NB4 (cell line): ENCODE results near the gene NAXD.

Source experiments
- DNase-seq: peaks from one replicate; pipeline ENCODE4 v3.0.0; 2010; ENCODE audit warnings: low read depth
- H3K4me3 ChIP-seq: one replicate; pipeline ENCODE4 v1.5.1; 2011; ENCODE audit warnings: mild to moderate bottlenecking, low read depth, low read length, moderate library complexity
- CTCF ChIP-seq: IDR thresholded peaks from one replicate; pipeline ENCODE4 v1.5.1; 2012; ENCODE audit warnings: low read depth, low read length
- MYC ChIP-seq: IDR thresholded peaks from 2 replicates; pipeline ENCODE4 v1.6.1; 2011; ENCODE audit warnings: low read depth, low read length
- POLR2A ChIP-seq: IDR thresholded peaks from 2 replicates; pipeline ENCODE4 v1.6.1; 2011; ENCODE audit warnings: mild to moderate bottlenecking; ENCODE audit not compliant: insufficient read length; ENCODE audit errors: extremely low read depth
- TF ChIP-seq, protein P1 (sequence below): IDR thresholded peaks from 2 replicates; pipeline ENCODE4 v1.6.1; 2011; ENCODE audit warnings: low read depth, low read length

Gene NAXD

GRCh38 chr13:110646442-110647364 is 31.4 kb downstream of the NAXD start:
- TF ChIP-seq POLR2A = no peak
- TF ChIP-seq, protein P1, sequence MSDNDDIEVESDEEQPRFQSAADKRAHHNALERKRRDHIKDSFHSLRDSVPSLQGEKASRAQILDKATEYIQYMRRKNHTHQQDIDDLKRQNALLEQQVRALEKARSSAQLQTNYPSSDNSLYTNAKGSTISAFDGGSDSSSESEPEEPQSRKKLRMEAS = no peak
- TF ChIP-seq CTCF = no peak
- no peak for TF ChIP-seq MYC
- DNase-seq = no peak
- no peak overlapping the region for H3K4me3 ChIP-seq

DNA sequence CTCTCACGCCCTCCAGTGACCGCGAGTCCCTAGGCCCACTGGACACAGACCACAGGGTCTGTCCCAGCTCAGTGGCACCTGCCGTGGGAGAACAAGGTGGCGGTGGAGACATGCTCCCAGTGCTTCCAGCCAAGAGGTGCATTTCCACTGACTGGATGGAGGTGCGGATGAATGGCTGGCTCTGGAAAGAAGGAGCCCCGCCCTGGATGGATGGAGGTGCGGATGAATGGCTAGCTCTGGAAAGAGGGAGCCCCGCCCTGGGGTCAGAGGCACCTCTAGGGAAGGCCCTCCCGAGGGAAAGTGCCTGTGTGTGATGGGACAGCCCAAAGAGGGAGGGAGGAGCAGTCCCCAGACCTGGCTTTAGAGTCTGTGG is 32.0 kb downstream of the NAXD start:
- no peak for TF ChIP-seq CTCF
- TF ChIP-seq POLR2A = no peak
- no peak for DNase-seq
- no peak overlapping the region for H3K4me3 ChIP-seq

GRCh38 chr13:110648146-110648819 is 32.9 kb downstream of the NAXD start:
- TF ChIP-seq MYC (no peak), POLR2A (no peak)
- no peak overlapping the region for H3K4me3 ChIP-seq
- no peak for DNase-seq

- TF ChIP-seq MYC = no peak
- TF ChIP-seq CTCF = no peak
- TF ChIP-seq, protein P1 = no peak
- TF ChIP-seq POLR2A = no peak
- DNase-seq = no peak
- no peak overlapping the region for H3K4me3 ChIP-seq
These were observed 33.6 kb downstream of the NAXD start for GRCh38 chr13:110648848-110649421.

DNA sequence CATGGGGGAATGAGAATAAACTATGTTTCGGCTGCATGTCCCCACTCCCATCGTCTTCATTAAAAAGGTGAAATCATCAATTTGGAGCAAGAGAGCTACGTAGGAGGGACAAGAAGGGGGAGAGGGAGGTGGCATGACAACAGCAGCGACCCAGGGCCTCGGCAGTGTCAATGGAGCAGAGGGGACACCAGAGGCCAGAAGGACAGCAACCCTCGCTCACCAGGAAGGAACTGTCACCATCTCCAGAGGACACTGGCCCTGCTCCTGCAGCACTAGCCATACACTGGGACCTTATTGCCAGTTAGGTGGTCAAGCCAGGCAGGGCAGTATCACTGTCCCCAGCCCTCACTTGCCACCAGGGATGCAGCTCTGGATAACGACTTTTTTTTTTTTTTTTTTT is 34.2 kb downstream of the NAXD start:
- TF ChIP-seq, protein P1 = no peak
- TF ChIP-seq CTCF (no peak), MYC (no peak), POLR2A (no peak)
- DNase-seq = no peak
- H3K4me3 ChIP-seq = no peak overlapping the region

DNA sequence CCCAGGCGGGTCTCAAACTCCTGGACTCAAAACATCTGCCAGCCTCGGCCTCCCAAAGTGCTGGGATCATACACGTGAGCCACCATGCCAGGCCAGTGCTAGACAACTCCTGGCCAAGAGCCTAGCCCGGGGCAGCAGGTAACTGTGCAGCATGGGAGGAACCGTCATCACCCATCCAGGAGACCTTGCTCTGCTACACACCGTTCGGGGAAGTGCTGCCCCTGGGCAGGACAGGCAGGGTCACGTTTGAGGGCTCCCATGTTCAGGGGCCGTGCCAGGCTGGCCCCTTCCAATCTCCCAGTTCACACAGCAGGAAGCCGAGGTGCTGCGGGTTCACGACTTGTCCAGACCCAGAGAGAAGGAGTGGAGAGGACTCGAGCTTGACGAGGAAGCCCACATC is 35.1 kb downstream of the NAXD start:
- DNase-seq = no peak
- no peak for TF ChIP-seq POLR2A
- no peak overlapping the region for H3K4me3 ChIP-seq
